H9 (cell line): Measurements from ENCODE around the gene HOXD8. TPM values are rescaled to one million over a fixed set of nuclear protein-coding genes. Genes with fewer than 3 reads are reported as not detected.

Source experiments
- DNase-seq: peaks from one replicate; pipeline ENCODE4 v3.0.0-alpha.2; 2017
- H2AFZ ChIP-seq: one replicate; pipeline ENCODE4 v1.6.1; 2013; ENCODE audit warnings: mild to moderate bottlenecking, low read length, control low read depth, moderate library complexity
- H2AK5ac ChIP-seq: 2 replicates; pipeline ENCODE4 v1.6.1; 2013; ENCODE audit warnings: low read length, control low read depth, mixed read lengths; ENCODE audit not compliant: insufficient read length
- H2BK120ac ChIP-seq: one replicate; pipeline ENCODE4 v1.6.1; 2013; ENCODE audit warnings: low read depth, mild to moderate bottlenecking, low read length, control low read depth, inconsistent platforms; ENCODE audit not compliant: poor library complexity, severe bottlenecking
- H2BK12ac ChIP-seq: 2 replicates; pipeline ENCODE4 v1.6.1; 2013; ENCODE audit warnings: low read length, control low read depth, mixed read lengths, low read depth; ENCODE audit not compliant: insufficient read length
- H2BK15ac ChIP-seq: 2 replicates; pipeline ENCODE4 v1.6.1; 2013; ENCODE audit warnings: low read depth, low read length, control low read depth
- H2BK20ac ChIP-seq: one replicate; pipeline ENCODE4 v1.6.1; 2013; ENCODE audit warnings: low read depth, mild to moderate bottlenecking, low read length, control low read depth, inconsistent platforms; ENCODE audit not compliant: poor library complexity, severe bottlenecking
- H2BK5ac ChIP-seq: 2 replicates; pipeline ENCODE4 v1.6.1; 2013; ENCODE audit warnings: low read length, control low read depth, mixed read lengths; ENCODE audit not compliant: insufficient read length
- H3K14ac ChIP-seq: 2 replicates; pipeline ENCODE4 v1.6.1; 2013; ENCODE audit warnings: low read length, control low read depth; ENCODE audit not compliant: insufficient read depth
- H3K18ac ChIP-seq: 2 replicates; pipeline ENCODE4 v1.6.1; 2013; ENCODE audit warnings: low read depth, mild to moderate bottlenecking, mixed read lengths, low read length, control low read depth; ENCODE audit not compliant: insufficient read length
- H3K23ac ChIP-seq: 2 replicates; pipeline ENCODE4 v1.6.1; 2013; ENCODE audit warnings: low read length, control low read depth, mixed read lengths, low read depth; ENCODE audit not compliant: insufficient read length
- H3K23me2 ChIP-seq: 2 replicates; pipeline ENCODE4 v1.6.1; 2013; ENCODE audit warnings: low read depth, mild to moderate bottlenecking, mixed read lengths, low read length, control low read depth; ENCODE audit not compliant: insufficient read length, poor library complexity, severe bottlenecking
- H3K27ac ChIP-seq: 2 replicates; pipeline ENCODE4 v1.5.1; 2013; ENCODE audit warnings: low read length, control low read depth, mixed read lengths, low read depth; ENCODE audit not compliant: insufficient read length
- H3K27me3 ChIP-seq: 2 replicates; pipeline ENCODE4 v1.6.1; 2013; ENCODE audit warnings: low read length, control low read depth, inconsistent platforms; ENCODE audit not compliant: insufficient read depth
- H3K4ac ChIP-seq: 2 replicates; pipeline ENCODE4 v1.6.1; 2013; ENCODE audit warnings: low read depth, mild to moderate bottlenecking, control low read depth, inconsistent platforms, low read length, moderate library complexity
- H3K4me1 ChIP-seq: 2 replicates; pipeline ENCODE4 v1.6.1; 2013; ENCODE audit warnings: low read length, control low read depth, inconsistent platforms; ENCODE audit not compliant: insufficient read depth
- H3K4me2 ChIP-seq: 2 replicates; pipeline ENCODE4 v1.6.1; 2013; ENCODE audit warnings: low read length, control low read depth, mixed read lengths; ENCODE audit not compliant: insufficient read length, insufficient read depth
- H3K56ac ChIP-seq: 2 replicates; pipeline ENCODE4 v1.6.1; 2013; ENCODE audit warnings: low read depth, mild to moderate bottlenecking, mixed read lengths, low read length, control low read depth; ENCODE audit not compliant: insufficient read length
- H3K79me1 ChIP-seq: 2 replicates; pipeline ENCODE4 v1.6.1; 2013; ENCODE audit warnings: low read depth, mild to moderate bottlenecking, moderate library complexity, low read length, control low read depth, inconsistent platforms; ENCODE audit not compliant: insufficient read depth, poor library complexity, severe bottlenecking
- H3K79me2 ChIP-seq: 2 replicates; pipeline ENCODE4 v1.6.1; 2013; ENCODE audit warnings: low read length, control low read depth, inconsistent platforms; ENCODE audit not compliant: insufficient read depth
- H3K9ac ChIP-seq: 2 replicates; pipeline ENCODE4 v1.6.1; 2013; ENCODE audit warnings: low read length, control low read depth, mixed read lengths; ENCODE audit not compliant: insufficient read length; ENCODE audit errors: extremely low read depth
- H3K9me3 ChIP-seq: one replicate; pipeline ENCODE4 v1.6.1; 2013; ENCODE audit warnings: low read depth, low read length, inconsistent platforms; ENCODE audit not compliant: control insufficient read depth
- H3T11ph ChIP-seq: one replicate; pipeline ENCODE4 v1.6.1; 2013; ENCODE audit warnings: mild to moderate bottlenecking, low read length, control low read depth, inconsistent platforms
- H4K20me1 ChIP-seq: one replicate; pipeline ENCODE4 v1.6.1; 2013; ENCODE audit not compliant: control insufficient read depth, insufficient read length, insufficient read depth
- H4K5ac ChIP-seq: 2 replicates; pipeline ENCODE4 v1.6.1; 2013; ENCODE audit warnings: low read depth, mild to moderate bottlenecking, mixed read lengths, low read length, control low read depth; ENCODE audit not compliant: insufficient read length
- H4K8ac ChIP-seq: replicated peaks from 2 replicates; pipeline ENCODE4 v1.6.1; 2013; ENCODE audit warnings: low read length, control low read depth, mixed read lengths, low read depth; ENCODE audit not compliant: insufficient read length
- H4K91ac ChIP-seq: 2 replicates; pipeline ENCODE4 v1.6.1; 2013; ENCODE audit warnings: low read depth, mild to moderate bottlenecking, moderate library complexity, mixed read lengths, low read length, control low read depth; ENCODE audit not compliant: insufficient read length
- H3K27ac Mint-ChIP-seq, 3 experiments: 2 replicates in 2 of 3; 3 replicates in 1 of 3; pipeline ENCODE4 v1.8.0; 2020 to 2021; ENCODE audit warnings: mixed read lengths in 3 of 3, mild to moderate bottlenecking in 1 of 3, moderate library complexity in 1 of 3
- H3K27me3 Mint-ChIP-seq: 2 replicates; pipeline ENCODE4 v1.8.0; 2021; ENCODE audit warnings: low read depth, mild to moderate bottlenecking, moderate library complexity, mixed read lengths
- H3K36me3 Mint-ChIP-seq, 3 experiments: 2 replicates in 2 of 3; 3 replicates in 1 of 3; pipeline ENCODE4 v1.8.0; 2020 to 2021; ENCODE audit warnings: low read depth in 3 of 3, mixed read lengths in 3 of 3; ENCODE audit not compliant: insufficient read depth in 1 of 3
- H3K4me1 Mint-ChIP-seq, 2 experiments: 2 replicates each; pipeline ENCODE4 v1.8.0; 2020; ENCODE audit warnings: mixed read lengths in 2 of 2
- H3K4me3 Mint-ChIP-seq, 2 experiments: 2 replicates in 1 of 2; 3 replicates in 1 of 2; pipeline ENCODE4 v1.8.0; 2020 to 2021; ENCODE audit warnings: mild to moderate bottlenecking in 2 of 2, mixed read lengths in 2 of 2, moderate library complexity in 1 of 2
- H3K9me3 Mint-ChIP-seq, 2 experiments: 2 replicates in 1 of 2; 3 replicates in 1 of 2; pipeline ENCODE4 v1.8.0; 2020; ENCODE audit warnings: mild to moderate bottlenecking in 2 of 2, mixed read lengths in 2 of 2, moderate library complexity in 1 of 2
- WGBS: extraction: QIAGEN DNeasy Blood & Tissue Kit; methylation state at CpG from one replicate; pipeline ENCODE4 v1.1.7; 2013; ENCODE audit warnings: missing lambda C conversion rate, low lambda C conversion rate, mixed read lengths; ENCODE audit not compliant: insufficient read length; ENCODE audit errors: extremely low coverage; 5-methylcytosine and 5-hydroxymethylcytosine counted together
- total RNA-seq: library from RNA; stranded (reverse); gene quantifications from 2 replicates; pipeline ENCODE4 v1.2.1, GENCODE V29; 2021
- TF ChIP-seq, protein P1 (sequence below): fragments of 200-600 bp; sonication (generic); conservative IDR thresholded peaks from 3 replicates; pipeline ENCODE4 v1.8.0; 2021; ENCODE audit warnings: antibody characterized with exemption, mild to moderate bottlenecking

The HOXD8 gene
- total RNA-seq, 1 experiment from 2014 or later: not detected

DNA sequence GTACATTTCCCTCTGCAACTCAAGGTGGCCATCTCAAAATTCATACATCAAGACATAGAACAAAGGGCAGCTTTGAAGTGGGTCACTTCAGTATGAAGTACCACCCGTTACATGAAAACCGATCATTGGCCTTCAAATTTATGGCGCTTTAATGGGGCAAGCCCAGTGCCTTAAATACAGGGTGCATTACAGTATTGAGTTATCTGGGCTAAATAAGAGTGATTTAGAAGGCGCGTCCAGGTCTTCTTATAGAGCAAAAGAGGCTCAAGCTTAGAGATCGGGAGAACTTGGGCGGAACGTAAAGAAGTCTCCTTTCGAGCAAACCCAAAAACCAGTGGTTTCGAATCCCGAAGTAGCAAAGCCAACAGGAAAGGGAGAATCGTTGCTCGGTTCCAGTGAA lies 34.7 kb downstream of the HOXD8 start:
- Mint-ChIP-seq H3K4me1 (peaks cover 3 to 30% of the 10 kb centered on the region in 2 experiments; a peak in 3 of 4 replicates), H3K9me3 (peaks cover 0 to 5% of the 10 kb centered on the region in 2 experiments; a peak in 2 of 5 replicates), H3K4me3 (no peak overlapping the region), H3K27me3 (peaks cover 100% of the 10 kb centered on the region), H3K27ac (no peak overlapping the region), H3K36me3 (no peaks in the 10 kb centered on the region)
- no peak overlapping the region for H4K8ac ChIP-seq
- H2BK15ac ChIP-seq: no peak overlapping the region
- H4K91ac ChIP-seq: no peak overlapping the region
- no peak overlapping the region for H3K18ac ChIP-seq
- no peak overlapping the region for H3K14ac ChIP-seq
- H3K4me1 ChIP-seq: no peaks in the 10 kb centered on the region
- H3K4ac ChIP-seq: no peak overlapping the region
- no peak overlapping the region for H3K27ac ChIP-seq
- no CpG with 5 or more reads among the region's 13 CpGs for WGBS
- no peaks in the 10 kb centered on the region for H3K79me1 ChIP-seq
- no peak overlapping the region for H3T11ph ChIP-seq
- TF ChIP-seq, protein P1, sequence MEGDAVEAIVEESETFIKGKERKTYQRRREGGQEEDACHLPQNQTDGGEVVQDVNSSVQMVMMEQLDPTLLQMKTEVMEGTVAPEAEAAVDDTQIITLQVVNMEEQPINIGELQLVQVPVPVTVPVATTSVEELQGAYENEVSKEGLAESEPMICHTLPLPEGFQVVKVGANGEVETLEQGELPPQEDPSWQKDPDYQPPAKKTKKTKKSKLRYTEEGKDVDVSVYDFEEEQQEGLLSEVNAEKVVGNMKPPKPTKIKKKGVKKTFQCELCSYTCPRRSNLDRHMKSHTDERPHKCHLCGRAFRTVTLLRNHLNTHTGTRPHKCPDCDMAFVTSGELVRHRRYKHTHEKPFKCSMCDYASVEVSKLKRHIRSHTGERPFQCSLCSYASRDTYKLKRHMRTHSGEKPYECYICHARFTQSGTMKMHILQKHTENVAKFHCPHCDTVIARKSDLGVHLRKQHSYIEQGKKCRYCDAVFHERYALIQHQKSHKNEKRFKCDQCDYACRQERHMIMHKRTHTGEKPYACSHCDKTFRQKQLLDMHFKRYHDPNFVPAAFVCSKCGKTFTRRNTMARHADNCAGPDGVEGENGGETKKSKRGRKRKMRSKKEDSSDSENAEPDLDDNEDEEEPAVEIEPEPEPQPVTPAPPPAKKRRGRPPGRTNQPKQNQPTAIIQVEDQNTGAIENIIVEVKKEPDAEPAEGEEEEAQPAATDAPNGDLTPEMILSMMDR: no peak
- H2BK5ac ChIP-seq: no peak overlapping the region
- H3K9me3 ChIP-seq: no peaks in the 10 kb centered on the region
- no peak for DNase-seq
- no peak overlapping the region for H3K9ac ChIP-seq
- no peak overlapping the region for H2BK120ac ChIP-seq
- no peak overlapping the region for H3K4me2 ChIP-seq
- H3K23me2 ChIP-seq: no peaks in the 10 kb centered on the region
- H3K56ac ChIP-seq: no peak overlapping the region
- no peak overlapping the region for H2AFZ ChIP-seq
- no peaks in the 10 kb centered on the region for H3K79me2 ChIP-seq
- H2AK5ac ChIP-seq: no peak overlapping the region
- H3K27me3 ChIP-seq: peaks cover 97% of the 10 kb centered on the region
- H2BK12ac ChIP-seq: no peak overlapping the region
- H4K5ac ChIP-seq: no peak overlapping the region
- no peak overlapping the region for H2BK20ac ChIP-seq
- no peak overlapping the region for H3K23ac ChIP-seq
- peaks cover 2% of the 10 kb centered on the region for H4K20me1 ChIP-seq
